Stimulated activated CD8-positive, alpha-beta memory T cell treated with anti-CD3 and anti-CD28 coated beads, Interleukin-4, amount 100 ng/mL, for 4 hours (primary cell): ENCODE results near the gene TUBB1.
"Not testable (repeated sequence)": the region's sequence is repeated elsewhere in the genome, so short reads cannot be mapped to it uniquely, and the experiment has no call there.

Source experiments
- DNase-seq, 2 donors: peaks; one replicate each; pipeline ENCODE4 v3.0.0-alpha.2; 2020; ENCODE audit warnings: low read depth in 2 of 2, low spot score in 1 of 2

Gene TUBB1

DNA sequence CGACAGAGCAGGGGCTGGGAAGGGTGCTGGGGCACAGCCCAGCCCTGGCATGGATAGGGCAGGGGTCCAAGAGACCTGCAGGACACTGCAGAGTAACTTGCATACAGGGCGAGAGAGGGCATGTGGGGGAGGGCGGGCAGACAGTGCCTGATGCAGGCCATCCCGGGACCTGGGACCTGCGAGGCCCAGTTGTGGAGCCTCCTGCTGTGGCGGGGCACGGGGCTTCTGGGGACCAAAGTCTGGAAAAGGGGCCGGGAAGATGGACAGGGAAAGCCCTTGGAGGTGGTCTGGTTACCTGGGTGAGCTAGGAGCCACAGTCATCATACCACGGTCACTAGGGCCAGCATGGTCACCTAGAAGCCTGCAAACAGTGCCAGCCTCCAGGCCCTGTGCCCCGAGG is 412 bp upstream of the TUBB1 start:
- no peak for DNase-seq

DNA sequence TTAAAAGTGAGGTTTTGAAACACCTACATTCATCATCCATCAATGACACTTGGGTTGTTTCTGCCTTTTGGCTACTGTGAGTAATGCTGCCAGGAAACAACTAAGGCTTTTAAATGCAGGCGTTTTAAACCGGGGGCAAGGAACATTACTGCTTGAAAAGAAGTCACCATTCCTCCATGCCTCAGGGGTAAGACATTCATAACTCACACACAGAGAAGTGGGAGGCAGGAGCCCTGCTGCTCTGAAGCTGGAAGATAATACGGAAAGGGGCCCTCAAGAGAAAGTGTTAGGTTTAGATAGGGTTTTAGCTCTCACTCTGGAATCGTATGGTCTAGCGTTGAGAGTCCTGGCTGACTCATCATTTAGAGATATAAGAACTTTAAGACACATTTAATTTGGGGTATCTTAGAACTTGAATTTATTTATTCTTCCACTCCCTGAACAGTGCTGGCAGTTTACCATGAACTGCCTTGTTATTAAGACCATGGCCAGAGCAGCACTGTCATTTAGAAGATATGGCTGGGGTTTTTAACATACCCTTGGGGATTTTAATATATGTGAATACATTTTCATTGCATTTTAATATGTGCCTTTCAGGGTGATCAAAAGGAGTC is 1.8 kb downstream of the TUBB1 start:
- no peak for DNase-seq

DNA sequence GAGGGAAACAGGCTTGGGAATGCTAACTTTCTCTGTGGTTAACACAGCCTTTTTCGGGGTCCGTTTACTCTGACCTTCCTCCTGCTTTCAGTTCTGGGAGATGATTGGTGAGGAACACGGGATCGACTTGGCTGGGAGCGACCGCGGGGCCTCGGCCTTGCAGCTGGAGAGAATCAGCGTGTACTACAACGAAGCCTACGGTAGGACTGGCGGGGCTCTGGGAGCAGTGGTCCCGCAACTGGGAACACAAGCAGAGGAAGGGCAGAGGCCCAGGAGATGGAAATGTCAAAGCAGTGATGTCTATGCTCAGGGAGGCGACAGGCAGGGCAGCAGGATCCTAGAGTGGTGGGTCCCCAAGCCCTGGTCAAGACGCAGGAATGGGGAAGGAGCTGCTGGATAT is 3.5 kb downstream of the TUBB1 start:
- DNase-seq = no peak

DNA sequence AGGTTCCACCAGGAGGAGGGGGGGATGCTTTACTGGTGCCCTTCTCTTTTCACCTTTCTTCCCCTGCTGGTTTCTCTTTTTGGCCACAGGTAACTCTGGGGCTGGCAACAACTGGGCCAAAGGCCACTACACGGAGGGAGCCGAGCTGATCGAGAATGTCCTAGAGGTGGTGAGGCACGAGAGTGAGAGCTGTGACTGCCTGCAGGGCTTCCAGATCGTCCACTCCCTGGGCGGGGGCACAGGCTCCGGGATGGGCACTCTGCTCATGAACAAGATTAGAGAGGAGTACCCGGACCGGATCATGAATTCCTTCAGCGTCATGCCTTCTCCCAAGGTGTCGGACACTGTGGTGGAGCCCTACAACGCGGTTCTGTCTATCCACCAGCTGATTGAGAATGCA is 4.4 kb downstream of the TUBB1 start:
- DNase-seq = no peak

DNA sequence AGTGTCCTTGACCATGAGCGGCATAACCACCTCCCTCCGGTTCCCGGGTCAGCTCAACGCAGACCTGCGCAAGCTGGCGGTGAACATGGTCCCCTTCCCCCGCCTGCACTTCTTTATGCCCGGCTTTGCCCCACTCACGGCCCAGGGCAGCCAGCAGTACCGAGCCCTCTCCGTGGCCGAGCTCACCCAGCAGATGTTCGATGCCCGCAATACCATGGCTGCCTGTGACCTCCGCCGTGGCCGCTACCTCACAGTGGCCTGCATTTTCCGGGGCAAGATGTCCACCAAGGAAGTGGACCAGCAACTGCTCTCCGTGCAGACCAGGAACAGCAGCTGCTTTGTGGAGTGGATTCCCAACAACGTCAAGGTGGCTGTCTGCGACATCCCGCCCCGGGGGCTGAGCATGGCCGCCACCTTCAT is 4.9 kb downstream of the TUBB1 start:
- DNase-seq = no peak

DNA sequence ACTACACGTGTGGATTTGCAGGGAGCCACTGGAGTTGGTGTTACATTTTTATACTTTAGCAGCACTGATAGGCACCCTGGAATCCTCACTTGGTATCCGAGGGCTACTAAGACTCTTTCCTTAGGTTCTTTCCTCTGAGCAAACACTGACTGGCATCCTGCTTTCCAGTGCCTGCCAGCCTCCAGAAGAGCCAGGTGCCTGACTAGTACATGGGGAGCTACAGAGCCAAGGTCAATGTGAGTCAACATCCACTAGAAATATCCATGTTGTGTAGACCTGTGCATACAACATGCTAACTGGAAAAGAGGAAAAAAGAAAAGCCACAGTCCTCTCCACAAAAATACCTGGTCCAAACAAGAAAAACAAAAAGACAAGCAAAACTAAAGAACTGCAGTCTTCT is 5.9 kb downstream of the TUBB1 start:
- DNase-seq = no peak

DNA sequence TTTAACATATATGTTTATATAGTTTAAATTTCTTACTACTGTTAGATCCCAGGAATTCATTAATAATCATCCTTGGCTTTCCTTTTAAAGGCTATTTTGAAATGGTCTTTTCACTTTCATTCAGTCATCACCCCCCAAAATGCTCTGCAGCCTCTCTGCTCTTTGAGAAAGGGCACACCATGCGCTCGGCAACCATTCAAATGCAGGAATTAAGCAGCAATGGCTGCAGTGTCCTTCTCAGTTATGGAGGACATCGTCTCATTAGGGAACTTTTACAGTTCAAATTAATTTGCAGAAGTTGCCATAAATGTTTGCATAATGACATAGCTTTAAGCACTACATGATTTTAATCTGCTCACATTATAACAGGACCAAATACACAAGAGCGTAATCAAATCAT is 6.3 kb downstream of the TUBB1 start:
- no peak for DNase-seq

DNA sequence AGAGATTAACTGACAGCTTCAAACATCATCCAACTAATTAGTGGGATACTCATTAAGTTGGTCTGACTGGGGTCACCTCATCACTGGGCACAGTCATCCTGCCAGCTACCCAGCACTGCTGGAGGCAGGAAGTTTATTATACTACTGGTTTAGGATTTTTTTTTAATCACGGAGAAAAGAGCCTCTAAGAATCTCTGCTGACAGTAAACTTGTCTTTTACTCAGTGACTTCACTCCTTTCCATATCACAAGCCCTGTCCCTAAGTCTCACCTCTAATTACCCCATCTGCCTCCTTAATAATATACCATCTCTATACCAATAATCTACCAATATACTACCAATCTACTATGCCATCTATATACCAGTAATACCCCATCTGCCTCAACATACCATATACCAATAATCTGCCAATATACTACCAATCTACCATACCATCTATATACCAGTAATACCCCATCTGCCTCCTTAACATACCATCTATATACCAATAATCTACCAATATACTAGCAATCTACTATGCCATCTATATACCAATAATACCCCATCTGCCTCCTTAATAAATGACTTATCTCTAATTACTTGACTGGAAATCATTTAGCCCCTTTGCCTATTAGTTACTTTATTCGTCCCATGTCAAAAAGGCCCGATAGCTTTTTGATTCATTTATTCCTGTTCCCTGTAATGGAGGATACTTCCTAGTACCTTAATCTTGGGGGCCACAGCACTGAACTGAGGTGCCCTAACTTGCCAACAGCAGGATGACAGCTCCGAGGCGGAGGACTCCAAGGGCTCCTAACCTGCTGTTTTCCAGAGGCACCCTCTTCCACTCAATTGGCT is 7.9 kb downstream of the TUBB1 start:
- DNase-seq = no peak

DNA sequence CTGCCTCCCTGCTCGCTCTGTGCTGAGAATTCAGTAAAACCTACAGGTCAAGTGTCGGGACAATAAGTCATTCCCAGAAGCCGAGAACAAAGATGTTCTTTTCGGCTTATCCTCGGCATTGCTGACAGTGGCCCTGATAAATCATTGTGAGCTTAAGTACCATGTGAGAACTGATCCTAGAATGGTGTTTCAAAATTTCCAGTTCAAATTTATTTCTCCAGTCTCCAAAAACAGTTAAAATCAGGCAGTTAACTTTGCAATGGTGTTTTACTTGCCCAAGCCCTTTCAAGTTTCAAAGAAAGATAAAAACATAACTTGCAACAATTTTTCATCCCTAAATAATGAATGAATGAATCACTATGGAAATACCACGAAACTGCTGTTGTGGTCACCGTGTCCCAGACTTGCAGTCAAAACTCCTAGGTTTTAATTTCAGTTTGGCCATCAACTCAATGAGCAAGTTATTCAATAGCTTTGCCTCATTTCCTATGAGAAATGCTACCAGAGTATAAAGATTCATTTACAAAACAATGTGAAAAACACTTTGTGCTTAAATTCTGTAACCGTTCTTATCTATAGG is 8.6 kb downstream of the TUBB1 start:
- DNase-seq = no peak

DNA sequence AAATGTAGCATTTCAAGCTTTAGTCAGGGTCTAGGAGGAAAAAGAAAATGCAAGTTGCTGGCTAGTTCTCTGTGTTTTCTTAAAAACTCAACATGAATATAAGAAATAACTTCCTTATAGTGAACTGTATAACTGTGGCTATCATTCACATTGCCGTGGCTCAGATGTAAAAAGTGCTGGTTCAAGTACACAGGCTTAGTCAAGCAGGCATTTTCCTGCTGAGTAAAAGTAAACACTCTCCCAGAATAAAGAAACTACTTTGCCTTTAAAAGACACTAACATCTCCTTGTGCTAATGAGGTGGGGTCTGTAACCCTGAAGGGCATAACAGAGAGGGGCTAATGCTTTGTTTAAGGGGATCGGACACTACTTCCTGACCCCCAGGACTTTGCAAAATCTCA is 9.6 kb downstream of the TUBB1 start:
- no peak for DNase-seq

DNA sequence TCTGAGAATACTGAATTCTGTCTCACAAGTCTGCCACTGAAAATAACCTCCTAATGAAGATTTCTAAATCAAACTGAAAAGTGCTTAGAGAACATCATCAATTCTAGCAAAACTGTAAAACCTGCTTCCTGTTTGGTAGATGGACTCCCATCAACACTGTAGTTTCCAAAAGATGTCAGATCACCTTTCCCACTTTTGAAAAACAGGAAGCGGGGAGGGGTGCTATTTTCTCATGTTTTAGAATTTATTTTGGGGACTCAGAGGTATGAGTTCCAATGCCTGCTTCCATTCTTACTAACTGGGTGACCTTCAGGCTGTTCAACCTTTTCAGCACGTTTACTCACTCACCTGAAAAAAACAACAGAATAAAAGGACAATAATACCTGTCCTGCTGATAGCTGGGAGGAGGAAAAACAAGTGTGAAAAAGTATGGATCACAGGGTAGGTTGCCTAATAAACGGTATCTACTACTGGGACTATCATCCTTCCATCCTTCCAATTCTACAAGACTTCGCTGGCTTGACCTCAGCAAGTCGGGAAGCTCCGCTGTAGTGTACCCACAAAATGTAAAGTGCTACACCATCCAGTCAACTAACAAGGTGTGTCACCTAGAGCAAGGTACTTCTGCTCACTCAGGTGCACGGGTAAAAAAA is 11.8 kb downstream of the TUBB1 start:
- DNase-seq = no peak

DNA sequence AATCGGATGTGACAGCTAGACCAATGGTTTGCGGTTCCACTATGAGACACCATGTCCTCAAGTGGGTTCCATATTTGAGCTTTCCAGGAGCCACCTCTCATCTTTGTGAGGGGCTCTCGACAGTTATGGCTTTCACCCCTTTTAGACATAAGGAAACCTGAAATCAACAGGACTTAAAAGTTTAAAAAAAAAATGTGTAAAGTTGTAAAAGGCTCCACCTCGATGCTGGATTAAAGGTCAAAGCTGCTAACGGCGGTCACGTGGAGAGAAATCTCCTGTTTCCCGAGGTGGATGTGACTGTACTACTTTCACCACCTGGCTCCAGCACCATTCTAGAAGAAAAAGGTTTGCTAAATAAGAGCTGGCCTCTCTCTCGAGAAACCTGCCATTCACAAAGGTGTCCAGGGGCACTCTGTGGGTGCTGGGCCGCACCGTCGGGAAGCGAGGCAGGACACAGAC is 12.4 kb downstream of the TUBB1 start:
- DNase-seq = no peak

DNA sequence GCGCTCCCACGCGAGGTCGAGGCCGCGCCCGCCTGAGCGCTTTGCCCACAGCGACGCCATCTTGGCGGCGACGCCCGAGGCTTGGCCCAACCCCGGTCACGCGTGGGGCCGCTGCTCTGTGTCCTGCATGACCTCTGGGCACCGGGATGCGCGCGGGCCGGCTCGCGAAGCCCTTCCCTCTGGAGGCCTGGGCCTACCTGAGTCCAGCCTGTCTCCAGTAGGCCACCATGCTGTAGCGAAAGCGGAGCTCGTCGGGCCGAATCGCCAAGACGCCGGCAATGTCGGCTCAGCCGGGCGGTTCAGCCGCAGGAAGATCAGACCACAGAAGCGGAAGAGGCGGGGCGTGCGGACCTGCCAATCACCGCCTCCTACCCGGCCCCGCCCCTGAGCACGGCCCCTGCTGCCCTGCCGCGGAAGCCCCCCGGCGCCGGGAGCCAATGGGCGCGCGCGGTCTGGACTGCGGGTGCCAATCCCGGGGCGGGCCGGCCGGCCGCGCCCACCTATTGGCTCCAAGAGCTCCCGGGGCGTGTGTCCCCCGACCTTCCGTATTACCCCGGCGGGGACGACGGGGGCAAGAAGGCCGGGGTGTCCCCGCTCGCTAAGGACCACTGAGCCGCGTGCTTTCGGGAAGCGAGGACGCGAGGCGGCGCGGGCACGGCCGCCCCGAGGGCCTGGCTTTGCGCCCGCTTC is 12.9 kb downstream of the TUBB1 start, which contains the start of gene ATP5F1E:
ATP5F1E (minus strand) TSS at position 313 of the 690 bp plus-strand sequence; CDS start at position 229, 84 bp downstream.
- DNase-seq = peak; percentile 89 to 95

DNA sequence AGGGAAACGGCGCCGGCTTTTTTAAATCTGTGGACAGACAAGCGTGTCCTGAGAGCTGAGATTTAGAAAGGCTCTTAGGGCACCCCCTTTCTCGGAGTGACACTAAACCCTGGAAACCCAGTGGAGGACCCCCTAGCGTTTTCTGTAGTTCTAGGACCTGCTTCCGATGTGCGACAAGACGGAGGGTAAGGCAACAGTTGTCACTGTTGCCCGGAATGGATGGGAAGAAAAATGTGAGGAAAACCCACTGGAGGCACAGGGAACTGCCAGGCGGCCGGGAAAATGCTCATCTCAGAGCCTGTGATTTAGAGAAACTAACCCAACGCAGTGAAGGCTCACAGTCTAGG is 13.5 kb downstream of the TUBB1 start:
- no peak for DNase-seq

DNA sequence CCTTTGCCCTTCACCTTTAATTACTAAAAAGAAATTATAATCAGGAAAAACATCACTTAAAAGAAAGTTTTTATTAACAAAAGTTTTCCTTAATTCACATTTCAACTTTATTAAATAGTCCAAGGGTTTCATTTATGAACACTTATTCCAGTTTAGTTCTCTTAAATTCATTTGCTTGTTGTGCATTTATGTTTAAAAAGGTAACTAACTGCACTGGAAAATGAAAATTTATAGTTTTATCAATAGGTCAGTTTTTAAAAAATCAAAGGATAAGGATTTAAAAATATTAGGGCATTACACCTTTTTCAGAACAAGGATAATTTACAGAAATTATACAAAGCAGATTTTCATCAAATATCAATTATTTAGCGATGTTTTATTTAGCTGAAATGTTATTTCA is 13.9 kb downstream of the TUBB1 start:
- DNase-seq = no peak

DNA sequence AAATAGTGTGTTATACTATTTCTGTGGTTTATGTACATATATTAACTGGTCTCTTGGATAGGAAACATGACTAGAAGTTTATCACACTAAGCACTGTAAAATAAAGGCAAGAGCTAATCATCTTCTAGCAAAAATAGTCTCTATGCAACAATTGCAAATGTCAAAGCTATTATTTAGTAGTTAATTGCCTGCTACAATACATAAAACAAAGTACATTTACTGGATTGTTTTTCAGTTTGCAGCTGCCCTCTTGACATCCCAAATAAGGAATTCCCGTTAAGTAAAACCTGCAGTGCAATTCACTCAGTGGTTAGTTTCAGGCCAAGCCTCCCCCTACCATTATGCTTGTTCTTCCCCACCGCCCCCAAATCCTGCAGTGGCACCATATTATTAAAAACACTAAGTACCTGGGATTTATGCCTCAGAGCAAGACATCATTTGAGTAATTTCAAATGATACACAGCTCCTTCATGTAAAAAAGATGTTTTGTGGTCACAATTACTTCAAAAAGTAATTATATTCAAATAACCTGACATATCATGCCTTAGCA is 14.5 kb downstream of the TUBB1 start:
- DNase-seq = no peak

DNA sequence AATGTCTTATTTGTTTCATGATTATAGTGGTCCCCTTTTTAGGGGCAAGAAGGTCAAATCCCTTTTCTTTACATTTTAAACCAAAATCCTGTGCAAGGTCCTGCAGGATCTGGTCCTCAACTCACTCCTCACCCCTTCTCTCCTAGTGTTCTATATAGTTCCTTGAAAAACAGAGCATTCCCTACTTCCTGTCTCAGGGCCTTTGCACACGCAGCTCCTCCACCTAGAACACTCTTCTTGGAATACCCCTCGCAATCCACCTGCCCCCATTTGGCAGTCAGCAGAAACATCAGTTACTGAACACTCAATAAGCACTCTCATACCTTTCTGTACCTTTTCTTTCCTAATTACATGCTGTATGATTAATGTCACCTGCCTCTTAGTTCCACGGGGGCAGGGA is 16.2 kb downstream of the TUBB1 start:
- no peak for DNase-seq

DNA sequence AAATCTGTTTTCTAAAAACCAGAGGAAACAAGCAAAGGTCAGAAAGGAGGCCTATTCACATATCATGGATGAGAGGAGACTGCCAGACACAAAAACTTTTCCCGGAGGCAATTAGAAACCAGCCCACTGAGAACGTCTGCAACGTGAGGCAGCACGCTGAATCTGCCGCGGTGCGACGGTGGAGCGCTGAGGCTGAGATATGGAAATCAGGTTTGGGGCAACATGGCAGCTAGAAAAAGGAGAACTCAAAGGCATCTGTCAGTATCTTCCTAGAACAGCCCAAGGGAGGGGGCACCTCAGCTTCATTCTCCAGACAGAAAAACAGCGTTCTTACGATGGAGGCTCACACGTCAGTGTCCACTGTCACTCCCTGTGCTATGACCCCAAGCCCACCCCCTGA is 18.2 kb downstream of the TUBB1 start:
- no peak for DNase-seq

DNA sequence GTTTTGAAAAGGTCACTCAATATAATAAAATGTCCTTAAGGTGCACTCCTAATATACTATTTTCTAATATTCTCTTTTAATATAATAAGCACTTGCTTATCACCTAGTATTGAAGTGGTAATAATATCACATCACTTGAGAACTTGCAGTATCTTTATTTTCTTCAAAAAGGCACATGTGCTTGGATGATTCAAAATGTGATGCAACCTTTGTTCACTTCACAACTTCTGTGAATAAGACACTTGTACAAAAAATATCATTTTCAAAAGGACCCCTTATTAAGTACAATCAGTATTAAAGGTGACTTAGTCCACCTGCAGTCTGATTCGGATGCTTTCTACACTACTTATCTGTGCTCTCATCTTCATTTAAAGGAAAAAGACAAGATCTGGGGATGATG is 20.0 kb downstream of the TUBB1 start:
- DNase-seq = no peak

DNA sequence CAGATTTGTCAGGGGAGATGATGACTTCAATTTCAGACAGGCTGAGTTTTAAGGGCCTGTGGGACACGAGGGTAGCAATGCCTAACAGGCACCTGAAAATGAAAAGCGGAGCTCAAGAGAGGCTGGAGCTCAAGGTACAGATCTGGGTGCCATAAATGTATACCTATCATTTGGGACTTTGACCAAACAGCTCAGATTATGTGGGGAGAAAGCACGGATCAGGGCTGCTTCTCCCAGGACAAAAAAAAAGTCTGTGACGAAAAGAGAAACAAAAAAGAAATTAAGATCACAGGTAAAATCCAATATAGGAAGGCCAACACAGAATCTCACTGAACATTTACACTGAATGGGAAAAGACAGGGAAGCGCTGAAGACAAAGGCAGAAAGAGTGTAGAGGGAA is 21.4 kb downstream of the TUBB1 start:
- no peak for DNase-seq

DNA sequence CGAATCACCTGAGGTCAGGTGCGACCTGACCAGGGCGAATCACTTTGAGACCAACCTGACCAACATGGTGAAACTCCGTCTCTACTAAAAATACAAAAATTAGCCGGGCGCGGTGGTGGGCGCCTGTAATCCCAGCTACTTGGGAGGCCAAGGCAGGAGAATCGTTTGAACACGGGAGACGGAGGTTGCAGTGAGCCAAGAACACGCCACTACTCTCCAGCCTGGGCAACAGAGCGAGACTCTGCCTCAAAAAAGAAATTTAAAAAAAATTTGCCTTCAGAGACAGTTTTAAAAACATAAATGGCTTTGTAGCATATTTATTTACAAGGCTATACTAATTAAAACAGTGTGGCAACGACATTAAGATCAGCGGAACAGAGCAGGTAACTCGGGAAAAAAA is 22.3 kb downstream of the TUBB1 start:
- not testable (repeated sequence) for DNase-seq
